Kidney (tissue), 14 donors: ENCODE measurements around the gene RNASEH2B. TPM values are rescaled to one million over a fixed set of nuclear protein-coding genes. Genes with fewer than 3 reads are reported as not detected.

Experiments
- DNase-seq, 5 donors: peaks; one replicate each; pipeline ENCODE4 v3.0.0-alpha.2; 2013 to 2020
- FAIRE-seq: peaks from 2 replicates; lab custom pipeline; 2012; peaks lifted over from hg19 to GRCh38; lab: Jason Lieb, UNC
- H3K27ac ChIP-seq, 2 donors: one replicate each; pipeline ENCODE4 v1.7.0; 2013; ENCODE audit warnings: low read depth in 2 of 2, low read length in 2 of 2, inconsistent platforms in 1 of 2
- H3K27me3 ChIP-seq: one replicate; pipeline ENCODE4 v1.7.1; 2013; ENCODE audit warnings: low read length, inconsistent platforms; ENCODE audit not compliant: control insufficient read depth, insufficient read depth
- H3K36me3 ChIP-seq, 3 donors: one replicate each; pipeline versions ENCODE4 v1.7.0 to v1.7.1; 2013; ENCODE audit warnings: low read length in 3 of 3, control low read depth in 1 of 3, inconsistent platforms in 1 of 3; ENCODE audit not compliant: insufficient read depth in 3 of 3, control insufficient read depth in 2 of 3
- H3K4me1 ChIP-seq, 3 donors: one replicate each; pipeline versions ENCODE4 v1.7.0 to v1.7.1; 2013; ENCODE audit warnings: low read length in 3 of 3, inconsistent platforms in 1 of 3, low read depth in 1 of 3; ENCODE audit not compliant: control insufficient read depth in 2 of 3, insufficient read depth in 2 of 3
- H3K4me3 ChIP-seq, 3 donors: one replicate each; pipeline versions ENCODE4 v1.7.0 to v1.8.1; 2013; ENCODE audit warnings: low read length in 3 of 3, control low read depth in 1 of 3, inconsistent platforms in 1 of 3
- H3K9ac ChIP-seq, 3 donors: one replicate each; pipeline versions ENCODE4 v1.7.0 to v1.7.1; 2013; ENCODE audit warnings: low read length in 3 of 3, control low read depth in 1 of 3, inconsistent platforms in 1 of 3
- H3K9me3 ChIP-seq, 3 donors: one replicate each; pipeline versions ENCODE4 v1.7.0 to v1.7.1; 2013; ENCODE audit warnings: low read length in 3 of 3, control low read depth in 1 of 3, inconsistent platforms in 1 of 3; ENCODE audit not compliant: control insufficient read depth in 2 of 3, insufficient read depth in 1 of 3
- intact Hi-C: fragments of 100-400 bp; cut with DNase I; formaldehyde crosslinking; loops from one replicate; pipeline ENCODE4 v1.11.1; 2022
- polyA plus RNA-seq: library from polyadenylated mRNA; stranded (reverse); fragments of 350-450 nt; fragmentation: Illumina TruSeq; extraction: RNeasy Lipid Tissue Mini Kit (QIAGEN cat#74804); gene quantifications from one replicate; pipeline ENCODE4 v1.2.3, GENCODE V29; 2014; ENCODE audit warnings: low read depth, low replicate concordance; ENCODE audit not compliant: insufficient read depth
- total RNA-seq: library from RNA; stranded (reverse); fragmentation: NEBNext Ultra II Directional; extraction: Animal tissue kit (Norgen Biotek cat#: 25700); gene quantifications from one replicate; pipeline ENCODE4 v1.2.1, GENCODE V29; 2021
- TF ChIP-seq, protein P1 (sequence below): IDR thresholded peaks from 3 replicates; pipeline ENCODE4 v1.5.1; 2012; ENCODE audit warnings: mild to moderate bottlenecking, moderate library complexity, borderline replicate concordance; ENCODE audit not compliant: insufficient read depth; ENCODE audit errors: extremely low read depth
- donor health status: control.
- donor health status: control.
- donor health status: control.
- donor health status: control.
- donor health status: control.
- donor health status: DM: yes; HTN: yes; CAD: no.
- donor health status: Normal renal cell carcinoma (clear cell type).

Gene RNASEH2B
- total and polyA plus RNA-seq, 2 donors from 2014 or later = 32.5 to 37.7 TPM

DNA sequence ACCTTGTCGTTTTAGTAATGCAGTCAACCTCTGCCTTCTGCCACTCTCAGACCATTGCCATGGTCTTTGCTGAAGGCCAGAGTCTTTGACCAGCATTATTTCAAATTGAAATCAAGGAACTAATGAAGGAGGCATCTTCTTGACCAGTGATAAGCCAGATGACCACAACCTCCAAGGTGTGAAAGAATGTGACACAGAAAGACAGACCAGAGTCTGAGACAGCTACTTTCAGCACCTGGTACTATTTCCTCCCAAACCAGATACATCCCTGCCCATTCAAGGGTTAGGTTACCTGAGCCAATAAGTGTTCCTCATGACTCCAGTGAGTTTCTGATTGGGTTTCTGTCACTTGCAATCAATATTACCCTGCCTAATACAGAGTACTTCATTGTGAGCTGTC lies 20.3 kb upstream of the RNASEH2B start:
- Histone ChIP-seq H3K4me1 (no peaks in the 10 kb centered on the region), H3K9me3 (no peaks in the 10 kb centered on the region), H3K9ac (no peak overlapping the region), H3K36me3 (no peaks in the 10 kb centered on the region), H3K27me3 (no peaks in the 10 kb centered on the region), H3K4me3 (no peak overlapping the region), H3K27ac (no peak overlapping the region)
- TF ChIP-seq, protein P1, sequence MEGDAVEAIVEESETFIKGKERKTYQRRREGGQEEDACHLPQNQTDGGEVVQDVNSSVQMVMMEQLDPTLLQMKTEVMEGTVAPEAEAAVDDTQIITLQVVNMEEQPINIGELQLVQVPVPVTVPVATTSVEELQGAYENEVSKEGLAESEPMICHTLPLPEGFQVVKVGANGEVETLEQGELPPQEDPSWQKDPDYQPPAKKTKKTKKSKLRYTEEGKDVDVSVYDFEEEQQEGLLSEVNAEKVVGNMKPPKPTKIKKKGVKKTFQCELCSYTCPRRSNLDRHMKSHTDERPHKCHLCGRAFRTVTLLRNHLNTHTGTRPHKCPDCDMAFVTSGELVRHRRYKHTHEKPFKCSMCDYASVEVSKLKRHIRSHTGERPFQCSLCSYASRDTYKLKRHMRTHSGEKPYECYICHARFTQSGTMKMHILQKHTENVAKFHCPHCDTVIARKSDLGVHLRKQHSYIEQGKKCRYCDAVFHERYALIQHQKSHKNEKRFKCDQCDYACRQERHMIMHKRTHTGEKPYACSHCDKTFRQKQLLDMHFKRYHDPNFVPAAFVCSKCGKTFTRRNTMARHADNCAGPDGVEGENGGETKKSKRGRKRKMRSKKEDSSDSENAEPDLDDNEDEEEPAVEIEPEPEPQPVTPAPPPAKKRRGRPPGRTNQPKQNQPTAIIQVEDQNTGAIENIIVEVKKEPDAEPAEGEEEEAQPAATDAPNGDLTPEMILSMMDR = no peak
- intact Hi-C loops = no loop called here
- FAIRE-seq = no peak
- DNase-seq = no peak

GRCh38 chr13:50891206-50891605 lies 18.4 kb upstream of the RNASEH2B start:
- intact Hi-C loops = no loop called here
- Histone ChIP-seq H3K4me1 (no peaks in the 10 kb centered on the region), H3K27me3 (no peaks in the 10 kb centered on the region), H3K9me3 (no peaks in the 10 kb centered on the region), H3K9ac (no peak overlapping the region), H3K4me3 (no peak overlapping the region), H3K36me3 (no peaks in the 10 kb centered on the region), H3K27ac (no peak overlapping the region)
- DNase-seq = no peak
- no peak for FAIRE-seq
- TF ChIP-seq, protein P1 = no peak

- FAIRE-seq = no peak
- TF ChIP-seq, protein P1 = no peak
- no peaks in the 10 kb centered on the region for H3K4me1 ChIP-seq
- intact Hi-C loops = no loop called here
- no peaks in the 10 kb centered on the region for H3K27me3 ChIP-seq
- H3K4me3 ChIP-seq = no peak overlapping the region
- no peaks in the 10 kb centered on the region for H3K36me3 ChIP-seq
- no peak for DNase-seq
- no peak overlapping the region for H3K9ac ChIP-seq
- no peaks in the 10 kb centered on the region for H3K9me3 ChIP-seq
- H3K27ac ChIP-seq = no peak overlapping the region
These were observed 17.2 kb upstream of the RNASEH2B start for GRCh38 chr13:50892210-50892944.
